NT2/D1 (cell line): ENCODE data around the gene PZP.
"Not testable (repeated sequence)": the region's sequence is repeated elsewhere in the genome, so short reads cannot be mapped to it uniquely, and the experiment has no call there.

Experiments
- DNase-seq: peaks from one replicate; pipeline ENCODE4 v3.0.0-alpha.2; 2011; ENCODE audit warnings: low read depth, low spot score
- H3K27me3 ChIP-seq: 2 replicates; pipeline ENCODE4 v1.6.0; 2011; ENCODE audit warnings: mild to moderate bottlenecking; ENCODE audit not compliant: insufficient read length, insufficient read depth
- H3K36me3 ChIP-seq: 2 replicates; pipeline ENCODE4 v1.6.1; 2011; ENCODE audit warnings: mild to moderate bottlenecking, low read length, mixed read lengths; ENCODE audit not compliant: insufficient read depth, insufficient read length
- H3K4me1 ChIP-seq: 2 replicates; pipeline ENCODE4 v1.5.1; 2011; ENCODE audit not compliant: insufficient read depth, insufficient read length
- H3K4me3 ChIP-seq: 2 replicates; pipeline ENCODE4 v1.5.1; 2011; ENCODE audit warnings: low read depth; ENCODE audit not compliant: insufficient read length
- H3K9ac ChIP-seq: 2 replicates; pipeline ENCODE4 v1.6.0; 2011; ENCODE audit warnings: low read depth; ENCODE audit not compliant: insufficient read length
- H3K9me3 ChIP-seq: 2 replicates; pipeline ENCODE4 v1.5.1; 2011; ENCODE audit warnings: mild to moderate bottlenecking, low read length; ENCODE audit not compliant: insufficient read depth
- SUZ12 ChIP-seq: IDR thresholded peaks from 2 replicates; pipeline ENCODE4 v1.6.1; 2011; ENCODE audit not compliant: insufficient read length, insufficient read depth; ENCODE audit errors: extremely low read depth
- YY1 ChIP-seq: IDR thresholded peaks from 2 replicates; pipeline ENCODE4 v1.6.1; 2011; ENCODE audit not compliant: insufficient read length, insufficient read depth
- ZNF274 ChIP-seq: IDR thresholded peaks from 2 replicates; pipeline ENCODE4 v1.6.1; 2011; ENCODE audit warnings: mild to moderate bottlenecking, low read depth, low read length

The PZP gene

GRCh38 chr12:9148926-9149325 is 59.3 kb downstream of the PZP start:
- TF ChIP-seq ZNF274 (no peak), YY1 (no peak), SUZ12 (no peak)
- H3K36me3 ChIP-seq = no peaks in the 10 kb centered on the region
- no peaks in the 10 kb centered on the region for H3K4me1 ChIP-seq
- H3K27me3 ChIP-seq = no peaks in the 10 kb centered on the region
- H3K9ac ChIP-seq = no peak overlapping the region
- no peak overlapping the region for H3K4me3 ChIP-seq
- peaks cover 31% of the 10 kb centered on the region for H3K9me3 ChIP-seq
- no peak for DNase-seq

- no peaks in the 10 kb centered on the region for H3K36me3 ChIP-seq
- peaks cover 45% of the 10 kb centered on the region for H3K9me3 ChIP-seq
- TF ChIP-seq ZNF274 (no peak), YY1 (no peak), SUZ12 (no peak)
- no peak overlapping the region for H3K9ac ChIP-seq
- H3K27me3 ChIP-seq = no peaks in the 10 kb centered on the region
- DNase-seq = no peak
- no peaks in the 10 kb centered on the region for H3K4me1 ChIP-seq
- no peak overlapping the region for H3K4me3 ChIP-seq
Measured at GRCh38 chr12:9147461-9147860, 60.7 kb downstream of the PZP start.

- H3K27me3 ChIP-seq = no peaks in the 10 kb centered on the region
- TF ChIP-seq ZNF274 (no peak), SUZ12 (no peak), YY1 (no peak)
- H3K9ac ChIP-seq = no peak overlapping the region
- no peaks in the 10 kb centered on the region for H3K36me3 ChIP-seq
- DNase-seq = no peak
- no peaks in the 10 kb centered on the region for H3K4me1 ChIP-seq
- no peak overlapping the region for H3K4me3 ChIP-seq
- peaks cover 71% of the 10 kb centered on the region for H3K9me3 ChIP-seq
Measured at GRCh38 chr12:9144730-9145106, 63.5 kb downstream of the PZP start.

- H3K9me3 ChIP-seq = peaks cover 77% of the 10 kb centered on the region
- no peak overlapping the region for H3K9ac ChIP-seq
- H3K4me1 ChIP-seq = no peaks in the 10 kb centered on the region
- no peak for DNase-seq
- no peak overlapping the region for H3K4me3 ChIP-seq
- no peaks in the 10 kb centered on the region for H3K27me3 ChIP-seq
- no peaks in the 10 kb centered on the region for H3K36me3 ChIP-seq
- no peak for TF ChIP-seq ZNF274
- TF ChIP-seq YY1 = no peak
- TF ChIP-seq SUZ12 = no peak
Measured at GRCh38 chr12:9143929-9144729, 64.1 kb downstream of the PZP start.

GRCh38 chr12:9143137-9143536 is 65.1 kb downstream of the PZP start:
- H3K9me3 ChIP-seq = peaks cover 87% of the 10 kb centered on the region
- no peak for DNase-seq

GRCh38 chr12:9139588-9140290 is 68.5 kb downstream of the PZP start:
- H3K4me3 ChIP-seq, DNase-seq, H3K27me3 ChIP-seq, H3K4me1 ChIP-seq, H3K9ac ChIP-seq, H3K36me3 ChIP-seq: not testable (repeated sequence)
- peaks cover 77% of the 10 kb centered on the region for H3K9me3 ChIP-seq

More at GRCh38 chr12:9143137-9143536, 65.1 kb downstream of the PZP start:
- Histone ChIP-seq H3K9ac (no peak overlapping the region), H3K4me1 (no peaks in the 10 kb centered on the region), H3K27me3 (no peaks in the 10 kb centered on the region), H3K4me3 (no peak overlapping the region), H3K36me3 (no peaks in the 10 kb centered on the region)
- no peak for TF ChIP-seq SUZ12
- no peak for TF ChIP-seq YY1
- TF ChIP-seq ZNF274 = no peak

GRCh38 chr12:9135903-9136310 is 72.3 kb downstream of the PZP start:
- no peak for DNase-seq
- H3K27me3 ChIP-seq = no peaks in the 10 kb centered on the region
- no peak for TF ChIP-seq SUZ12
- TF ChIP-seq ZNF274 = no peak
- no peak for TF ChIP-seq YY1
- peaks cover 41% of the 10 kb centered on the region for H3K9me3 ChIP-seq
- no peaks in the 10 kb centered on the region for H3K36me3 ChIP-seq
- H3K9ac ChIP-seq = no peak overlapping the region
- H3K4me3 ChIP-seq = no peak overlapping the region
- no peaks in the 10 kb centered on the region for H3K4me1 ChIP-seq
